ENCODE results near the gene ESR1.
"Not testable (repeated sequence)": the region's sequence is repeated elsewhere in the genome, so short reads cannot be mapped to it uniquely, and the experiment has no call there.

ESR1 gene

DNA sequence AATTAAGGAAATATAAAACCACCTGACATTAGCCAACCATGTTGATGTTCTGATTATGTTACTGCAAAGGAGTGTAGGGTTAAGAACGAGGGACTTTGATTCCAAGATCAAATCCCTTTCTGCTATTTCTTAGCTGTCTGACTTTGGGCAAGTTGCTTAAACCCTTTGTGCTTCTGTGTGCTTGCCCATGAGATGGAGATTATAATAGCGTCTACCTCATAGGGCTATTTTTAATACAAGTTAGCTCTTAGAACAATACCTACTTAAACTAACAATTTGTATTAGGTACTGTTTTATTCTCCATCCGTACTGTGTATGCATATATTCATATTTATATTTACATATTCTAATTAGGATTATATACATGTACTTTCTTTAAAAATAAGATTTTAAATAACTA is 263.8 kb downstream of the ESR1 start:
- Histone ChIP-seq H2AFZ (ENCODE audit: low read length) (no peak overlapping the region), H3K27me3 (replicated peaks; ENCODE audit: insufficient read depth, low read length) (no peaks in the 10 kb centered on the region), H3K9ac (ENCODE audit: low read length) (no peak overlapping the region), H3K9me3 (replicated peaks; ENCODE audit: insufficient read depth, low read length) (no peaks in the 10 kb centered on the region), H3K4me3 (ENCODE audit: low read length) (no peak overlapping the region), H3K9me2 (replicated peaks; ENCODE audit: insufficient read depth, low read length) (no peaks in the 10 kb centered on the region), H3F3A (ENCODE audit: insufficient read depth, low read length) (no peaks in the 10 kb centered on the region), H3K36me3 (replicated peaks; ENCODE audit: insufficient read depth, low read length) (no peaks in the 10 kb centered on the region), H3K27ac (ENCODE audit: low read length) (no peak overlapping the region), H3K4me2 (ENCODE audit: low read depth, low read length) (no peak overlapping the region), H3K4me1 (ENCODE audit: low read length) (no peaks in the 10 kb centered on the region), H3K79me2 (ENCODE audit: low read length) (no peaks in the 10 kb centered on the region), H4K20me1 (ENCODE audit: insufficient read depth, low read length) (no peaks in the 10 kb centered on the region)
- TF ChIP-seq EZH2 (optimal IDR thresholded peaks at IDR 0.05; ENCODE audit: low read depth, low read length) = no peak
- DNase-seq = no peak

- Histone ChIP-seq H3K4me3 (ENCODE audit: low read length) (no peak overlapping the region), H2AFZ (ENCODE audit: low read length) (no peak overlapping the region), H3K9me3 (replicated peaks; ENCODE audit: insufficient read depth, low read length) (no peaks in the 10 kb centered on the region), H3K4me1 (ENCODE audit: low read length) (no peaks in the 10 kb centered on the region), H3F3A (ENCODE audit: insufficient read depth, low read length) (no peaks in the 10 kb centered on the region), H3K4me2 (ENCODE audit: low read depth, low read length) (no peak overlapping the region), H3K79me2 (ENCODE audit: low read length) (no peaks in the 10 kb centered on the region), H3K36me3 (replicated peaks; ENCODE audit: insufficient read depth, low read length) (no peaks in the 10 kb centered on the region), H3K9me2 (replicated peaks; ENCODE audit: insufficient read depth, low read length) (no peaks in the 10 kb centered on the region), H4K20me1 (ENCODE audit: insufficient read depth, low read length) (no peaks in the 10 kb centered on the region), H3K27me3 (replicated peaks; ENCODE audit: insufficient read depth, low read length) (no peaks in the 10 kb centered on the region), H3K9ac (ENCODE audit: low read length) (no peak overlapping the region), H3K27ac (ENCODE audit: low read length) (no peak overlapping the region)
- no peak for DNase-seq
- TF ChIP-seq, protein P1, sequence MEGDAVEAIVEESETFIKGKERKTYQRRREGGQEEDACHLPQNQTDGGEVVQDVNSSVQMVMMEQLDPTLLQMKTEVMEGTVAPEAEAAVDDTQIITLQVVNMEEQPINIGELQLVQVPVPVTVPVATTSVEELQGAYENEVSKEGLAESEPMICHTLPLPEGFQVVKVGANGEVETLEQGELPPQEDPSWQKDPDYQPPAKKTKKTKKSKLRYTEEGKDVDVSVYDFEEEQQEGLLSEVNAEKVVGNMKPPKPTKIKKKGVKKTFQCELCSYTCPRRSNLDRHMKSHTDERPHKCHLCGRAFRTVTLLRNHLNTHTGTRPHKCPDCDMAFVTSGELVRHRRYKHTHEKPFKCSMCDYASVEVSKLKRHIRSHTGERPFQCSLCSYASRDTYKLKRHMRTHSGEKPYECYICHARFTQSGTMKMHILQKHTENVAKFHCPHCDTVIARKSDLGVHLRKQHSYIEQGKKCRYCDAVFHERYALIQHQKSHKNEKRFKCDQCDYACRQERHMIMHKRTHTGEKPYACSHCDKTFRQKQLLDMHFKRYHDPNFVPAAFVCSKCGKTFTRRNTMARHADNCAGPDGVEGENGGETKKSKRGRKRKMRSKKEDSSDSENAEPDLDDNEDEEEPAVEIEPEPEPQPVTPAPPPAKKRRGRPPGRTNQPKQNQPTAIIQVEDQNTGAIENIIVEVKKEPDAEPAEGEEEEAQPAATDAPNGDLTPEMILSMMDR (IDR thresholded peaks at IDR 0.05; ENCODE audit: low read length) = no peak
- TF ChIP-seq EZH2phosphoT487 (IDR thresholded peaks at IDR 0.05; ENCODE audit: low read length) (no peak), EZH2 (optimal IDR thresholded peaks at IDR 0.05; ENCODE audit: low read depth, low read length) (no peak)
Measured at GRCh38 chr6:152071843-152072242, 264.4 kb downstream of the ESR1 start.

GRCh38 chr6:152076242-152076641 is 268.8 kb downstream of the ESR1 start:
- not testable (repeated sequence) for H2AFZ ChIP-seq (ENCODE audit: low read length); H3K27me3 ChIP-seq (replicated peaks; ENCODE audit: insufficient read depth, low read length); H3K9me2 ChIP-seq (replicated peaks; ENCODE audit: insufficient read depth, low read length); H4K20me1 ChIP-seq (ENCODE audit: insufficient read depth, low read length); H3K4me2 ChIP-seq (ENCODE audit: low read depth, low read length); H3F3A ChIP-seq (ENCODE audit: insufficient read depth, low read length); H3K9me3 ChIP-seq (replicated peaks; ENCODE audit: insufficient read depth, low read length); H3K27ac ChIP-seq (ENCODE audit: low read length); H3K36me3 ChIP-seq (replicated peaks; ENCODE audit: insufficient read depth, low read length); H3K4me1 ChIP-seq (ENCODE audit: low read length); H3K4me3 ChIP-seq (ENCODE audit: low read length); DNase-seq; H3K9ac ChIP-seq (ENCODE audit: low read length); H3K79me2 ChIP-seq (ENCODE audit: low read length)

DNA sequence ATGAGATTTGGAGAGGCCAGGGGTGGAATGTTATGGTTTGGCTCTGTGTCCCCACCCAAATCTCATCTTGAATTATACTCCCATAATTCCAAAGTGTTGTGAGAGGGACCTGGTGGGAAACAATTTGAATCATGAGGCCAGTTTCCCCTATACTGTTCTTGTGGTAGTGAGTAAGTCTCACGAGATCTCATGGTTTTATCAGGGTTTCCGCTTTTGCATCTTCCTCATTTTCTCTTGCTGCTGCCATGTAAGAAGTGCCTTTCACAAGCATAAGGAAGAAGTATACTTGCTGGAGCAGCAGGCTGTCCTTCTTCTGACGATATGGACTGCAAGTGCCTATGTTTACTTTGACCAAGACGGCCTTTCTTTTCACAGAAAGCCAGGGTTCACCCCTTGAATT is 270.5 kb downstream of the ESR1 start:
- H3K9me3 ChIP-seq (replicated peaks; ENCODE audit: insufficient read depth, low read length) = no peaks in the 10 kb centered on the region

More for the DNA sequence above, 270.5 kb downstream of the ESR1 start:
- no peaks in the 10 kb centered on the region for H3K4me1 ChIP-seq (ENCODE audit: low read length)
- H3F3A ChIP-seq (ENCODE audit: insufficient read depth, low read length) = no peaks in the 10 kb centered on the region
- H3K9me2 ChIP-seq (replicated peaks; ENCODE audit: insufficient read depth, low read length) = no peaks in the 10 kb centered on the region
- H3K9ac ChIP-seq (ENCODE audit: low read length) = no peak overlapping the region
- H2AFZ ChIP-seq (ENCODE audit: low read length) = no peak overlapping the region
- H4K20me1 ChIP-seq (ENCODE audit: insufficient read depth, low read length) = no peaks in the 10 kb centered on the region
- H3K4me2 ChIP-seq (ENCODE audit: low read depth, low read length) = no peak overlapping the region
- TF ChIP-seq EZH2 (optimal IDR thresholded peaks at IDR 0.05; ENCODE audit: low read depth, low read length) (no peak), EZH2phosphoT487 (IDR thresholded peaks at IDR 0.05; ENCODE audit: low read length) (no peak)
- TF ChIP-seq, protein P1 (IDR thresholded peaks at IDR 0.05; ENCODE audit: low read length) = no peak
- no peaks in the 10 kb centered on the region for H3K36me3 ChIP-seq (replicated peaks; ENCODE audit: insufficient read depth, low read length)
- H3K27me3 ChIP-seq (replicated peaks; ENCODE audit: insufficient read depth, low read length) = no peaks in the 10 kb centered on the region
- H3K79me2 ChIP-seq (ENCODE audit: low read length) = no peaks in the 10 kb centered on the region
- no peak overlapping the region for H3K4me3 ChIP-seq (ENCODE audit: low read length)
- DNase-seq = no peak
- H3K27ac ChIP-seq (ENCODE audit: low read length) = no peak overlapping the region

Measured in MM.1S (cell line).